Endodermal cell (in vitro differentiated cells): Measurements from ENCODE around the gene ERBB4. TPM values are rescaled to one million over a fixed set of nuclear protein-coding genes. Genes with fewer than 3 reads are reported as not detected.

Experiments used
- DNase-seq: peaks from one replicate; pipeline ENCODE4 v3.0.0-alpha.2; 2017
- H3K27ac ChIP-seq: 2 replicates; pipeline ENCODE4 v1.5.1; 2013; ENCODE audit warnings: mild to moderate bottlenecking, low read depth, low read length, moderate library complexity
- H3K27me3 ChIP-seq: 2 replicates; pipeline ENCODE4 v1.6.1; 2013; ENCODE audit warnings: mild to moderate bottlenecking, low read length, moderate library complexity; ENCODE audit not compliant: insufficient read depth, control insufficient read depth, poor library complexity, severe bottlenecking
- H3K36me3 ChIP-seq: 2 replicates; pipeline ENCODE4 v1.7.0; 2013; ENCODE audit warnings: mild to moderate bottlenecking, low read length, moderate library complexity; ENCODE audit not compliant: control insufficient read depth, insufficient read depth
- H3K4me1 ChIP-seq: one replicate; pipeline ENCODE4 v1.7.0; 2013; ENCODE audit warnings: low read length; ENCODE audit not compliant: control insufficient read depth, insufficient read depth
- H3K4me3 ChIP-seq: 2 replicates; pipeline ENCODE4 v1.5.1; 2013; ENCODE audit warnings: mild to moderate bottlenecking, low read length, moderate library complexity
- H3K9ac ChIP-seq: 2 replicates; pipeline ENCODE4 v1.6.1; 2013; ENCODE audit warnings: mild to moderate bottlenecking, low read length, moderate library complexity; ENCODE audit not compliant: poor library complexity, severe bottlenecking; ENCODE audit errors: extremely low read depth
- H3K9me3 ChIP-seq: 2 replicates; pipeline ENCODE4 v1.6.1; 2013; ENCODE audit warnings: mild to moderate bottlenecking, low read length, moderate library complexity; ENCODE audit not compliant: control insufficient read depth
- H3K27ac Mint-ChIP-seq: 2 replicates; pipeline ENCODE4 v1.8.0; 2020; ENCODE audit warnings: mixed read lengths
- H3K27me3 Mint-ChIP-seq: 2 replicates; pipeline ENCODE4 v1.8.0; 2021; ENCODE audit warnings: mild to moderate bottlenecking, mixed read lengths; ENCODE audit not compliant: insufficient read depth
- H3K36me3 Mint-ChIP-seq: 2 replicates; pipeline ENCODE4 v1.8.0; 2020; ENCODE audit warnings: low read depth, mixed read lengths
- H3K4me1 Mint-ChIP-seq: 2 replicates; pipeline ENCODE4 v1.8.0; 2020; ENCODE audit warnings: mixed read lengths
- H3K4me3 Mint-ChIP-seq: 2 replicates; pipeline ENCODE4 v1.8.0; 2020; ENCODE audit warnings: mild to moderate bottlenecking, moderate library complexity, mixed read lengths
- H3K9me3 Mint-ChIP-seq: 2 replicates; pipeline ENCODE4 v1.8.0; 2020; ENCODE audit warnings: mild to moderate bottlenecking, mixed read lengths
- WGBS, 2 experiments: methylation state at CpG; one replicate each; pipeline versions ENCODE4 v1.1.5 to v1.1.7; 2013; ENCODE audit warnings: missing lambda C conversion rate in 2 of 2, mixed read lengths in 1 of 2; ENCODE audit not compliant: insufficient coverage in 1 of 2, insufficient read length in 1 of 2; 5-methylcytosine and 5-hydroxymethylcytosine counted together
- total RNA-seq, 2 donors: library from RNA; stranded (reverse); fragmentation: NEBNext Ultra II Directional in 1 of 2; extraction: Animal tissue kit (Norgen Biotek cat#: 25700) in 1 of 2; gene quantifications; 2 replicates in 1 of 2; 3 replicates in 1 of 2; pipeline ENCODE4 v1.2.1, GENCODE V29; 2021
- TF ChIP-seq, protein P1 (sequence below): fragments of 200-600 bp; sonication (generic); conservative IDR thresholded peaks from 2 replicates; pipeline ENCODE4 v1.5.0; 2021; ENCODE audit warnings: antibody characterized with exemption, mild to moderate bottlenecking

Gene ERBB4
- total RNA-seq, 2 donors from 2014 or later, result 154 to 158 TPM

DNA sequence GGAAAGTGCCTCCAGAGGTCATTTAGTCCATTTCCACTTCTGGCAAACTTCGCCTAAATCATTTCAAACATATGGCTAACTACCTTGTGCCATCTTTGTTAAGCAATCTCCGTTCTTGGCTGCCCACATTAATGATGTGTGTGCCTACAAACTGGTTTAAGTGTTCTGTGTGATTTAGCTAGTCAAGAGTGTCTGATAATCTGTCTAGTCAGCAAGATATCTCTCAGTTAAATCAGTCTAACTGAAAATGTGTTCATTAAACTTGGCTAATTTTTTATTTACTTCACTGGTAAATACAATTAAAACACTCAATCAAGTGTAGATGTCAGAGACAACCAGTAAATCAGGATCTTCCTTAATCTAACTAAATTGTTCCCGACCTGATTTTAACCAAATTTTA, 352.4 kb downstream of the ERBB4 start:
- no peak overlapping the region for H3K27ac ChIP-seq
- H3K4me1 ChIP-seq, result no peaks in the 10 kb centered on the region
- Mint-ChIP-seq H3K27me3 (no peaks in the 10 kb centered on the region), H3K27ac (no peak overlapping the region), H3K4me3 (no peak overlapping the region), H3K36me3 (no peaks in the 10 kb centered on the region), H3K9me3 (no peaks in the 10 kb centered on the region), H3K4me1 (no peaks in the 10 kb centered on the region)
- no peaks in the 10 kb centered on the region for H3K27me3 ChIP-seq
- H3K9me3 ChIP-seq, result no peaks in the 10 kb centered on the region
- TF ChIP-seq, protein P1, sequence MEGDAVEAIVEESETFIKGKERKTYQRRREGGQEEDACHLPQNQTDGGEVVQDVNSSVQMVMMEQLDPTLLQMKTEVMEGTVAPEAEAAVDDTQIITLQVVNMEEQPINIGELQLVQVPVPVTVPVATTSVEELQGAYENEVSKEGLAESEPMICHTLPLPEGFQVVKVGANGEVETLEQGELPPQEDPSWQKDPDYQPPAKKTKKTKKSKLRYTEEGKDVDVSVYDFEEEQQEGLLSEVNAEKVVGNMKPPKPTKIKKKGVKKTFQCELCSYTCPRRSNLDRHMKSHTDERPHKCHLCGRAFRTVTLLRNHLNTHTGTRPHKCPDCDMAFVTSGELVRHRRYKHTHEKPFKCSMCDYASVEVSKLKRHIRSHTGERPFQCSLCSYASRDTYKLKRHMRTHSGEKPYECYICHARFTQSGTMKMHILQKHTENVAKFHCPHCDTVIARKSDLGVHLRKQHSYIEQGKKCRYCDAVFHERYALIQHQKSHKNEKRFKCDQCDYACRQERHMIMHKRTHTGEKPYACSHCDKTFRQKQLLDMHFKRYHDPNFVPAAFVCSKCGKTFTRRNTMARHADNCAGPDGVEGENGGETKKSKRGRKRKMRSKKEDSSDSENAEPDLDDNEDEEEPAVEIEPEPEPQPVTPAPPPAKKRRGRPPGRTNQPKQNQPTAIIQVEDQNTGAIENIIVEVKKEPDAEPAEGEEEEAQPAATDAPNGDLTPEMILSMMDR, result no peak
- WGBS, 2 experiments, result 93 to 100% methylated on average over 1 to 3 of the region's 3 CpGs
- H3K36me3 ChIP-seq, result no peaks in the 10 kb centered on the region
- DNase-seq, result no peak
- no peak overlapping the region for H3K4me3 ChIP-seq
- no peak overlapping the region for H3K9ac ChIP-seq

DNA sequence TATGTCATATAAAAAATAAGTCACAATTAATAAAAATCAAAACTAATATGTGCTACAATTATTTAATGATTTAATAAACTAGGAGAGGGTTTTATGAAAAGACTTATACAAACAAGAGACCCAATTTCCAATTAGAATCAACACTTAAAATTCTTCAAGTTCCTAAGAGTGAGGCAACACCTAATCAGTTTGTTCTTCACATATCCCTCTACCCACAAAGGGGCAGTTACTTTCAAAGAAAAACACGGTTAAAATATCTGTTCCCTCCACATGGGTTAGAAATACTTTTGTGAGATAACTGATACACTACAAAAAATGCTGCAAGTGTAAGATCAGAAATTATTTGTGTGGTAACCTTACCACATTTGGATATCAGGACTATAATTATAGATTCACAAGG, 357.0 kb downstream of the ERBB4 start:
- Mint-ChIP-seq H3K36me3 (no peaks in the 10 kb centered on the region), H3K4me3 (no peak overlapping the region), H3K9me3 (no peaks in the 10 kb centered on the region), H3K27ac (no peak overlapping the region), H3K4me1 (peaks cover under 1% of the 10 kb centered on the region), H3K27me3 (no peaks in the 10 kb centered on the region)
- Histone ChIP-seq H3K36me3 (no peaks in the 10 kb centered on the region), H3K4me1 (no peaks in the 10 kb centered on the region), H3K4me3 (no peak overlapping the region), H3K27me3 (no peaks in the 10 kb centered on the region), H3K27ac (no peak overlapping the region), H3K9ac (no peak overlapping the region), H3K9me3 (no peaks in the 10 kb centered on the region)
- DNase-seq, result no peak
- TF ChIP-seq, protein P1, result no peak
- WGBS, 2 experiments, result 33% methylated on average over 1 of the region's 1 CpG; no CpG with 5 or more reads in 1 of the 2 experiments

DNA sequence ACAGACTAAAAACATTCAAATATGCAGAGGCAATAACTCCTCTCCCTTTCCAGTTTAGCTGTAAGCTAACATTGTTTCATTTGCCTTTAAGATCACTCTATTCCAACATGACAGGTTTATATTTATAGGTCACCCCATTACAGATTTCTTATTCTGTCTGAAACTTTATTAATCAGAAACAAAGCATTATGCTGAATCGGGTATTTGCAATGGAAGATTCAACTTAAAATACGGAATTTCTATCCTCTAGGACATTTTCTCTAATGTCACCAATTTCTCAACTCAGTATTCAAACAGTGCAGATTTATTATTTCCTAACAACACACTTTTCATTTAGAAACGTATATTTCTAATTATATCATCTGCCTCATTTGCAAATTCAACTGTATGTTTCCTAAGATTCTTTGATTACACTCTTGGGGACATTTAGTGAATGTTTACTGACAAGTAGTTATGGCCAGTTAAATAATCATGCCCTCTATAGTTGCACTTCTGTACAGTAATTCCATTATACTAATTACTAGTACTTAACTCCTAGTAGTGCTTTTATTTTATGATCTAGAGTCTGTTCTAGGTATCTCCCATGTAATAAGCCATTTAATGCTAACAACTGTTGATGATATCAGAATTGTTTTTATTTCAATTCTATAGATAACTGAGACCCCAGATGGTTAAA, 358.1 kb downstream of the ERBB4 start:
- no peaks in the 10 kb centered on the region for H3K4me1 ChIP-seq
- TF ChIP-seq, protein P1, result no peak
- WGBS, 2 experiments, result 92 to 100% methylated on average over 2 to 3 of the region's 3 CpGs
- H3K4me3 Mint-ChIP-seq, result no peak overlapping the region
- H3K27me3 ChIP-seq, result no peaks in the 10 kb centered on the region
- H3K4me3 ChIP-seq, result no peak overlapping the region
- no peak overlapping the region for H3K27ac ChIP-seq
- H3K36me3 ChIP-seq, result no peaks in the 10 kb centered on the region
- H3K9me3 ChIP-seq, result no peaks in the 10 kb centered on the region
- no peaks in the 10 kb centered on the region for H3K36me3 Mint-ChIP-seq
- H3K27ac Mint-ChIP-seq, result no peak overlapping the region
- H3K9me3 Mint-ChIP-seq, result no peaks in the 10 kb centered on the region
- H3K27me3 Mint-ChIP-seq, result no peaks in the 10 kb centered on the region
- DNase-seq, result no peak
- H3K9ac ChIP-seq, result no peak overlapping the region
- peaks cover 10% of the 10 kb centered on the region for H3K4me1 Mint-ChIP-seq
